ENCODE data around the gene CCL13. TPM values are rescaled to one million over a fixed set of nuclear protein-coding genes. Genes with fewer than 3 reads are reported as not detected.

CCL13 gene
- total RNA-seq, 4 donors from 2014 or later = 1.9 to 79.2 (median 2.9) TPM; not detected in 1

GRCh38 chr17:34400301-34400931 lies 44.1 kb downstream of the CCL13 start:
- DNase-seq = no peak
- H3K27ac ChIP-seq = no peak overlapping the region
- no peaks in the 10 kb centered on the region for H3K9me3 ChIP-seq
- H3K4me1 ChIP-seq = no peaks in the 10 kb centered on the region
- H3K4me3 ChIP-seq = no peak overlapping the region
- TF ChIP-seq CTCF (IDR thresholded peaks at IDR 0.05) (no peak), POLR2A (IDR thresholded peaks at IDR 0.05) (no peak)
- H3K27me3 ChIP-seq = no peaks in the 10 kb centered on the region
- H3K36me3 ChIP-seq = no peaks in the 10 kb centered on the region

- Histone ChIP-seq H3K27ac (no peak overlapping the region), H3K4me1 (no peaks in the 10 kb centered on the region), H3K36me3 (no peaks in the 10 kb centered on the region), H3K4me3 (no peak overlapping the region), H3K9me3 (no peaks in the 10 kb centered on the region), H3K27me3 (no peaks in the 10 kb centered on the region)
- no peak for DNase-seq
- TF ChIP-seq POLR2A (IDR thresholded peaks at IDR 0.05) (no peak), CTCF (IDR thresholded peaks at IDR 0.05) (no peak)
These were observed 44.9 kb downstream of the CCL13 start for GRCh38 chr17:34401165-34401564.

- Histone ChIP-seq H3K27ac (no peak overlapping the region), H3K36me3 (no peaks in the 10 kb centered on the region), H3K4me1 (no peaks in the 10 kb centered on the region), H3K27me3 (no peaks in the 10 kb centered on the region), H3K9me3 (no peaks in the 10 kb centered on the region), H3K4me3 (no peak overlapping the region)
- no peak for DNase-seq
- TF ChIP-seq CTCF (IDR thresholded peaks at IDR 0.05) (no peak), POLR2A (IDR thresholded peaks at IDR 0.05) (no peak)
These were observed 46.7 kb downstream of the CCL13 start for GRCh38 chr17:34403006-34403405.

GRCh38 chr17:34406226-34406625 lies 49.9 kb downstream of the CCL13 start:
- H3K27me3 ChIP-seq = no peaks in the 10 kb centered on the region
- no peak overlapping the region for H3K4me3 ChIP-seq
- no peaks in the 10 kb centered on the region for H3K9me3 ChIP-seq
- DNase-seq = no peak
- H3K36me3 ChIP-seq = no peaks in the 10 kb centered on the region
- H3K27ac ChIP-seq = no peak overlapping the region
- H3K4me1 ChIP-seq = no peaks in the 10 kb centered on the region
- TF ChIP-seq POLR2A (IDR thresholded peaks at IDR 0.05) = no peak
- TF ChIP-seq CTCF (IDR thresholded peaks at IDR 0.05) = no peak

Other genes starting within 250 kb of the CCL13 start
- gene CCL2, start 101.2 kb upstream of the CCL13 start, total RNA-seq = 10 to 100 TPM in 1 of 4 donors, 1 to 10 TPM in 2, not detected in 1; 1.2 to 19.8 (median 6.6) TPM
- not detected for gene CCL7, start 86.3 kb upstream of the CCL13 start, total RNA-seq
- 10 to 100 TPM in 1 of 4 donors, 1 to 10 TPM in 1, not detected in 2; 2.3 to 23.1 TPM for gene CCL11, start 70.7 kb upstream of the CCL13 start, total RNA-seq
- gene CCL8, start 37.0 kb upstream of the CCL13 start, total RNA-seq = 10 to 100 TPM in 1 of 4 donors, not detected in 3; 20.6 TPM
- not detected for gene CCL1, start 6.8 kb downstream of the CCL13 start, total RNA-seq
- 1 to 10 TPM in 1 of 4 donors, under 1 TPM in 1, not detected in 2; 0.13 to 1.7 TPM for gene TMEM132E, start 223.1 kb downstream of the CCL13 start, total RNA-seq